Tibial nerve (tissue), 4 donors: ENCODE data around the gene LEFTY1. TPM values are rescaled to one million over a fixed set of nuclear protein-coding genes. Genes with fewer than 3 reads are reported as not detected.
"Not testable (repeated sequence)": the region's sequence is repeated elsewhere in the genome, so short reads cannot be mapped to it uniquely, and the experiment has no call there.

Experiments
- DNase-seq, 2 donors: peaks; one replicate each; pipeline ENCODE4 v3.0.0-alpha.2; 2019; ENCODE audit warnings: low spot score in 2 of 2
- H3K27ac ChIP-seq, 4 donors: fragments of 200-600 bp; sonication (generic) in 3 of 4; one replicate each; pipeline ENCODE4 v1.5.1; 2017 to 2019; ENCODE audit warnings: mild to moderate bottlenecking in 1 of 4
- H3K27me3 ChIP-seq, 2 donors: fragments of 200-600 bp; sonication (generic) in 1 of 2; one replicate each; pipeline versions ENCODE4 v1.5.1 to v1.6.0; 2017 to 2019
- H3K36me3 ChIP-seq, 3 donors: fragments of 200-600 bp; sonication (generic); one replicate each; pipeline ENCODE4 v1.5.1; 2018 to 2019
- H3K4me1 ChIP-seq, 4 donors: fragments of 200-600 bp; sonication (generic) in 3 of 4; one replicate each; pipeline ENCODE4 v1.5.1; 2017 to 2019
- H3K4me3 ChIP-seq, 4 donors: fragments of 200-600 bp; sonication (generic) in 3 of 4; one replicate each; pipeline ENCODE4 v1.5.1; 2017 to 2019; ENCODE audit warnings: mild to moderate bottlenecking in 1 of 4, moderate library complexity in 1 of 4
- H3K9me3 ChIP-seq, 4 donors: fragments of 200-600 bp; sonication (generic) in 3 of 4; one replicate each; pipeline ENCODE4 v1.5.1; 2017 to 2019
- CTCF ChIP-seq, 5 experiments: fragments of 200-600 bp in 3 of 5; fragments of 450-650 bp in 2 of 5; sonication (generic) in 3 of 5; IDR thresholded peaks; one replicate each; pipeline ENCODE4 v1.5.1; 2016 to 2019; ENCODE audit warnings: antibody characterized with exemption in 5 of 5, mild to moderate bottlenecking in 3 of 5, moderate library complexity in 2 of 5
- EP300 ChIP-seq, 2 donors: sonication (generic); formaldehyde crosslinking; IDR thresholded peaks; one replicate each; pipeline ENCODE4 v1.6.1; 2017; ENCODE audit warnings: antibody characterized with exemption in 2 of 2, mild to moderate bottlenecking in 1 of 2
- POLR2A ChIP-seq, 2 donors: fragments of 450-650 bp; IDR thresholded peaks; one replicate each; pipeline ENCODE4 v1.6.1; 2017; ENCODE audit warnings: antibody characterized with exemption in 2 of 2, mild to moderate bottlenecking in 2 of 2, moderate library complexity in 2 of 2
- WGBS, 2 donors: methylation state at CpG; one replicate each; pipeline ENCODE4 v1.1.5; 2018; 5-methylcytosine and 5-hydroxymethylcytosine counted together
- small RNA-seq: library from RNA; depleted of rRNA; stranded (forward); fragments of <200 nt; gene quantifications from one replicate; pipeline ENCODE3, GENCODE V24; 2016
- total RNA-seq, 4 donors: library from RNA; depleted of rRNA; stranded (reverse); fragments of >200 nt; gene quantifications; one replicate each; pipeline ENCODE4 v1.1.0, GENCODE V29; 2016

Gene LEFTY1
- total RNA-seq, 4 donors from 2014 or later, result 0.20 TPM; not detected in 3

- WGBS, 2 donors, result 82 to 89% methylated on average over 4 of the region's 4 CpGs
- H3K4me1 ChIP-seq, result peaks cover 0 to 14% (median 0%) of the 10 kb centered on the region in 4 donors
- no peaks in the 10 kb centered on the region for H3K9me3 ChIP-seq
- H3K36me3 ChIP-seq, result peaks cover 0 to 87% (median 0%) of the 10 kb centered on the region in 3 donors
- H3K27ac ChIP-seq, result no peak overlapping the region
- DNase-seq, result no peak
- TF ChIP-seq EP300 (IDR thresholded peaks at IDR 0.05) (no peak), CTCF (IDR thresholded peaks at IDR 0.05) (no peak), POLR2A (IDR thresholded peaks at IDR 0.05) (no peak)
- H3K27me3 ChIP-seq, result no peaks in the 10 kb centered on the region
- no peak overlapping the region for H3K4me3 ChIP-seq
Measured at GRCh38 chr1:225840713-225841112, 48.2 kb downstream of the LEFTY1 start.

- H3K27ac ChIP-seq, result no peak overlapping the region
- no peak for DNase-seq
- no peak overlapping the region for H3K4me3 ChIP-seq
- TF ChIP-seq POLR2A (IDR thresholded peaks at IDR 0.05) (no peak), CTCF (IDR thresholded peaks at IDR 0.05) (no peak), EP300 (IDR thresholded peaks at IDR 0.05) (no peak)
- H3K4me1 ChIP-seq, result peaks cover 0 to 14% (median 2%) of the 10 kb centered on the region in 4 donors
- H3K27me3 ChIP-seq, result no peaks in the 10 kb centered on the region
- 68 to 94% methylated on average over 1 of the region's 1 CpG for WGBS, 2 donors
- peaks cover 0 to 82% (median 0%) of the 10 kb centered on the region in 3 donors for H3K36me3 ChIP-seq
- no peaks in the 10 kb centered on the region for H3K9me3 ChIP-seq
Measured at GRCh38 chr1:225840223-225840610, 48.7 kb downstream of the LEFTY1 start.

DNA sequence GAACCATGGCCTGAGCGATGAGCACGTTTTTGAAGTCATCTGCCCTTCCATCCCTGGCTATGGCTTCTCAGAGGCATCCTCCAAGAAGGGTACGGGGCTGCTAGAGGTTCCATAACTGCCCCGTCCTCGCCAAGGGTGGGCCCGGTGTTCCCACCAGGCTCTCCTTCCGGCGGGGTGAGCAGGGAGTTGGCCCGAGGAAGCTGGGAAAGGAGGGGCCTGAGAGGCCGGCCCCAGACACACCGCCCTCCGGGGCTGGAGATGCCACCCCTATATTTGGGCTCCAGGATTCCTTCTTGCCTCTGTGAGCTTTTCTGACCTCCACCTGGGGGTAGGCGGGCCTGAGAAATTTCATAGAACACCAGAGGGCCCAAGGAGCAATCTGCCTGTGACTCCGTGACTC lies 50.2 kb downstream of the LEFTY1 start:
- peaks cover 0 to 22% (median 6%) of the 10 kb centered on the region in 4 donors for H3K4me1 ChIP-seq
- H3K27ac ChIP-seq, result no peak overlapping the region
- 83 to 89% methylated on average over 13 to 14 of the region's 14 CpGs for WGBS, 2 donors
- H3K36me3 ChIP-seq, result peaks cover 0 to 68% (median 0%) of the 10 kb centered on the region in 3 donors
- TF ChIP-seq EP300 (IDR thresholded peaks at IDR 0.05) (no peak), CTCF (IDR thresholded peaks at IDR 0.05) (no peak), POLR2A (IDR thresholded peaks at IDR 0.05) (no peak)
- no peak overlapping the region for H3K4me3 ChIP-seq
- no peaks in the 10 kb centered on the region for H3K9me3 ChIP-seq
- DNase-seq, result no peak
- no peaks in the 10 kb centered on the region for H3K27me3 ChIP-seq

- peaks cover 0 to 22% (median 6%) of the 10 kb centered on the region in 4 donors for H3K4me1 ChIP-seq
- not testable (repeated sequence) for H3K4me3 ChIP-seq, H3K27me3 ChIP-seq, H3K9me3 ChIP-seq, DNase-seq
- H3K27ac ChIP-seq, result peak overlapping the region in 2 of 4 donors; percentile 15 to 49
- 84% methylated on average over 4 of the region's 4 CpGs for WGBS, 2 donors
- peaks cover 0 to 69% (median 9%) of the 10 kb centered on the region in 3 donors for H3K36me3 ChIP-seq
Measured at GRCh38 chr1:225836296-225836695, 52.6 kb downstream of the LEFTY1 start.

Small RNA genes lying within 50 kb of the gene (small RNA-seq; reads per million reads assigned to genes)
- not detected for gene AL117348.1

Other genes with a start within 250 kb of the LEFTY1 start
- gene ENAH, start 236.0 kb downstream of the LEFTY1 start, total RNA-seq, result 10 to 100 TPM; 31.4 to 56.3 (median 45.3) TPM
- gene SRP9, start 111.3 kb downstream of the LEFTY1 start, total RNA-seq, result 100 to 1,000 TPM; 130 to 178 (median 146) TPM
- 100 to 1,000 TPM in 3 of 4 donors, 10 to 100 TPM in 1; 80.1 to 203 (median 133) TPM for gene EPHX1, start 79.0 kb downstream of the LEFTY1 start, total RNA-seq
- gene TMEM63A, start 6.8 kb downstream of the LEFTY1 start, total RNA-seq, result 10 to 100 TPM; 63.2 to 91.5 (median 66.7) TPM
- 10 to 100 TPM; 54.2 to 80.8 (median 59.0) TPM for gene PYCR2, start 35.1 kb upstream of the LEFTY1 start, total RNA-seq
- not detected for gene LEFTY2, start 52.1 kb upstream of the LEFTY1 start, total RNA-seq
- 10 to 100 TPM; 15.0 to 27.5 (median 23.7) TPM for gene SDE2, start 110.2 kb upstream of the LEFTY1 start, total RNA-seq
- 100 to 1,000 TPM; 193 to 204 (median 197) TPM for gene H3-3A, start 173.6 kb upstream of the LEFTY1 start, total RNA-seq